Glomerular visceral epithelial cell (primary cell): ENCODE data around the gene HTR2B.
"Not testable (repeated sequence)": the region's sequence is repeated elsewhere in the genome, so short reads cannot be mapped to it uniquely, and the experiment has no call there.

ENCODE experiments used
- DNase-seq: peaks from one replicate; pipeline ENCODE4 v3.0.0-alpha.2; 2016; ENCODE audit errors: extremely low spot score

The HTR2B gene

GRCh38 chr2:231133365-231134099, 8.7 kb upstream of the HTR2B start:
- no peak for DNase-seq

- no peak for DNase-seq
Observed at GRCh38 chr2:231132129-231132528, 7.3 kb upstream of the HTR2B start.

- DNase-seq = no peak
Observed at GRCh38 chr2:231130336-231131056, 5.7 kb upstream of the HTR2B start.

GRCh38 chr2:231129216-231129615, 4.4 kb upstream of the HTR2B start:
- no peak for DNase-seq

GRCh38 chr2:231128541-231128940, 3.7 kb upstream of the HTR2B start:
- no peak for DNase-seq

GRCh38 chr2:231127936-231128335, 3.1 kb upstream of the HTR2B start:
- no peak for DNase-seq

- no peak for DNase-seq
Observed at GRCh38 chr2:231127480-231127879, 2.6 kb upstream of the HTR2B start.

- no peak for DNase-seq
Observed at GRCh38 chr2:231126123-231126522, 1.3 kb upstream of the HTR2B start.

- DNase-seq = peak; percentile 31
Observed at GRCh38 chr2:231123362-231123898, 1.4 kb downstream of the HTR2B start.

GRCh38 chr2:231118614-231118942, 6.3 kb downstream of the HTR2B start:
- no peak for DNase-seq

GRCh38 chr2:231117922-231118613, 6.8 kb downstream of the HTR2B start:
- DNase-seq = no peak

GRCh38 chr2:231117148-231117547, 7.7 kb downstream of the HTR2B start:
- no peak for DNase-seq

GRCh38 chr2:231115651-231116050, 9.2 kb downstream of the HTR2B start:
- no peak for DNase-seq

- DNase-seq = no peak
Observed at GRCh38 chr2:231113489-231113888, 11.4 kb downstream of the HTR2B start.

GRCh38 chr2:231111987-231112386, 12.9 kb downstream of the HTR2B start:
- no peak for DNase-seq

- DNase-seq = peak; percentile 11
Observed at GRCh38 chr2:231110551-231110950, 14.3 kb downstream of the HTR2B start.

GRCh38 chr2:231104115-231104713, 20.6 kb downstream of the HTR2B start:
- peak; percentile 73 for DNase-seq

GRCh38 chr2:231102772-231103171, 22.1 kb downstream of the HTR2B start:
- DNase-seq = no peak

GRCh38 chr2:231100990-231101389, 23.9 kb downstream of the HTR2B start:
- no peak for DNase-seq

- not testable (repeated sequence) for DNase-seq
Observed at GRCh38 chr2:231100321-231100720, 24.5 kb downstream of the HTR2B start.

GRCh38 chr2:231099918-231100317, 24.9 kb downstream of the HTR2B start:
- no peak for DNase-seq

- no peak for DNase-seq
Observed at GRCh38 chr2:231094736-231095346, 30.0 kb downstream of the HTR2B start.
